ENCODE measurements around the gene THRAP3.

Gene THRAP3

GRCh38 chr1:36284517-36284916 is 60.3 kb downstream of the THRAP3 start:
- in situ Hi-C loops (cut with MboI; ENCODE audit: low pct_unique_long_range_greater_than_20kb, low sequenced_read_pairs), result no loop called here
- DNase-seq, result no peak

GRCh38 chr1:36285443-36286101 is 61.3 kb downstream of the THRAP3 start:
- in situ Hi-C loops (cut with MboI; ENCODE audit: low pct_unique_long_range_greater_than_20kb, low sequenced_read_pairs), result no loop called here
- DNase-seq, result peak; percentile 79

GRCh38 chr1:36286802-36287201 is 62.6 kb downstream of the THRAP3 start:
- in situ Hi-C loops (cut with MboI; ENCODE audit: low pct_unique_long_range_greater_than_20kb, low sequenced_read_pairs), result no loop called here
- DNase-seq, result no peak

GRCh38 chr1:36287595-36287994 is 63.4 kb downstream of the THRAP3 start:
- in situ Hi-C loops (cut with MboI; ENCODE audit: low pct_unique_long_range_greater_than_20kb, low sequenced_read_pairs), result no loop called here
- DNase-seq, result no peak

- DNase-seq, result no peak
- in situ Hi-C loops (cut with MboI; ENCODE audit: low pct_unique_long_range_greater_than_20kb, low sequenced_read_pairs), result no loop called here
Observed at GRCh38 chr1:36295390-36295789, 71.1 kb downstream of the THRAP3 start.

GRCh38 chr1:36297062-36297461 is 72.8 kb downstream of the THRAP3 start:
- no peak for DNase-seq
- in situ Hi-C loops (cut with MboI; ENCODE audit: low pct_unique_long_range_greater_than_20kb, low sequenced_read_pairs), result no loop called here

- DNase-seq, result no peak
- in situ Hi-C loops (cut with MboI; ENCODE audit: low pct_unique_long_range_greater_than_20kb, low sequenced_read_pairs), result no loop called here
Observed at GRCh38 chr1:36298640-36299039, 74.4 kb downstream of the THRAP3 start.

GRCh38 chr1:36300526-36300925 is 76.3 kb downstream of the THRAP3 start:
- in situ Hi-C loops (cut with MboI; ENCODE audit: low pct_unique_long_range_greater_than_20kb, low sequenced_read_pairs), result no loop called here
- DNase-seq, result no peak

GRCh38 chr1:36301220-36301619 is 77.0 kb downstream of the THRAP3 start:
- no peak for DNase-seq
- in situ Hi-C loops (cut with MboI; ENCODE audit: low pct_unique_long_range_greater_than_20kb, low sequenced_read_pairs), result no loop called here

- in situ Hi-C loops (cut with MboI; ENCODE audit: low pct_unique_long_range_greater_than_20kb, low sequenced_read_pairs), result no loop called here
- no peak for DNase-seq
Observed at GRCh38 chr1:36303244-36303643, 79.0 kb downstream of the THRAP3 start.

GRCh38 chr1:36303650-36304360 is 79.6 kb downstream of the THRAP3 start:
- in situ Hi-C loops (cut with MboI; ENCODE audit: low pct_unique_long_range_greater_than_20kb, low sequenced_read_pairs), result no loop called here
- DNase-seq, result no peak

GRCh38 chr1:36304521-36304920 is 80.3 kb downstream of the THRAP3 start:
- peak; percentile 79 for DNase-seq
- in situ Hi-C loops (cut with MboI; ENCODE audit: low pct_unique_long_range_greater_than_20kb, low sequenced_read_pairs), result no loop called here

GRCh38 chr1:36304970-36305914 is 81.0 kb downstream of the THRAP3 start:
- in situ Hi-C loops (cut with MboI; ENCODE audit: low pct_unique_long_range_greater_than_20kb, low sequenced_read_pairs), result no loop called here
- DNase-seq, result no peak

GRCh38 chr1:36305915-36306209 is 81.6 kb downstream of the THRAP3 start:
- no peak for DNase-seq
- in situ Hi-C loops (cut with MboI; ENCODE audit: low pct_unique_long_range_greater_than_20kb, low sequenced_read_pairs), result no loop called here

GRCh38 chr1:36306210-36306901 is 82.1 kb downstream of the THRAP3 start, which contains the start of gene SH3D21:
SH3D21 (plus strand) TSS chr1:36306368; CDS start chr1:36306421, 53 bp downstream.
- DNase-seq, result no peak
- in situ Hi-C loops (cut with MboI; ENCODE audit: low pct_unique_long_range_greater_than_20kb, low sequenced_read_pairs), result no loop called here

- peak; percentile 88 for DNase-seq
- in situ Hi-C loops (cut with MboI; ENCODE audit: low pct_unique_long_range_greater_than_20kb, low sequenced_read_pairs), result no loop called here
Observed at GRCh38 chr1:36306902-36307456, 82.7 kb downstream of the THRAP3 start.

- in situ Hi-C loops (cut with MboI; ENCODE audit: low pct_unique_long_range_greater_than_20kb, low sequenced_read_pairs), result no loop called here
- DNase-seq, result no peak
Observed at GRCh38 chr1:36307601-36308330, 83.5 kb downstream of the THRAP3 start.

GRCh38 chr1:36309397-36309796 is 85.2 kb downstream of the THRAP3 start:
- in situ Hi-C loops (cut with MboI; ENCODE audit: low pct_unique_long_range_greater_than_20kb, low sequenced_read_pairs), result no loop called here
- no peak for DNase-seq
